HEK293 (cell line): ENCODE measurements around the gene PDIA3.

Experiments used
- GLI4 ChIP-seq: fragments of 450-650 bp; formaldehyde crosslinking; IDR thresholded peaks from 2 replicates; pipeline ENCODE4 v1.5.1; 2016; ENCODE audit warnings: missing biosample characterization, missing genetic modification characterization
- GLIS2 ChIP-seq: fragments of 450-650 bp; formaldehyde crosslinking; IDR thresholded peaks from 2 replicates; pipeline ENCODE4 v1.5.1; 2016; ENCODE audit warnings: missing biosample characterization, missing genetic modification characterization
- IKZF3 ChIP-seq: fragments of 450-650 bp; IDR thresholded peaks from 2 replicates; pipeline ENCODE4 v1.5.0; 2018; ENCODE audit warnings: missing biosample characterization, mild to moderate bottlenecking, missing genetic modification characterization, moderate library complexity
- KLF7 ChIP-seq: fragments of 450-650 bp; formaldehyde crosslinking; IDR thresholded peaks from 2 replicates; pipeline ENCODE4 v1.5.1; 2016; ENCODE audit warnings: missing biosample characterization, missing genetic modification characterization, borderline replicate concordance
- MZF1 ChIP-seq: fragments of 450-650 bp; formaldehyde crosslinking; IDR thresholded peaks from 2 replicates; pipeline ENCODE4 v1.5.1; 2017; ENCODE audit warnings: missing biosample characterization, missing genetic modification characterization, borderline replicate concordance
- SP2 ChIP-seq: fragments of 450-650 bp; formaldehyde crosslinking; IDR thresholded peaks from 2 replicates; pipeline ENCODE4 v1.5.1; 2016; ENCODE audit warnings: missing biosample characterization, missing genetic modification characterization
- TCF7L2 ChIP-seq: IDR thresholded peaks from 2 replicates; pipeline ENCODE4 v1.6.1; 2011; ENCODE audit warnings: low read depth, mild to moderate bottlenecking, inconsistent platforms, low read length, moderate library complexity, borderline replicate concordance
- YY2 ChIP-seq: fragments of 450-650 bp; formaldehyde crosslinking; IDR thresholded peaks from 2 replicates; pipeline ENCODE4 v1.5.1; 2016; ENCODE audit warnings: missing biosample characterization, missing genetic modification characterization
- ZBTB17 ChIP-seq: fragments of 450-650 bp; formaldehyde crosslinking; IDR thresholded peaks from 2 replicates; pipeline ENCODE4 v1.5.1; 2016; ENCODE audit warnings: missing biosample characterization, missing genetic modification characterization
- ZBTB48 ChIP-seq: fragments of 450-650 bp; formaldehyde crosslinking; IDR thresholded peaks from 2 replicates; pipeline ENCODE4 v1.5.1; 2016; ENCODE audit warnings: missing biosample characterization, missing genetic modification characterization
- ZFP3 ChIP-seq: fragments of 450-650 bp; formaldehyde crosslinking; IDR thresholded peaks from 2 replicates; pipeline ENCODE4 v1.5.1; 2016; ENCODE audit warnings: low read depth, missing biosample characterization, missing genetic modification characterization
- ZFP69B ChIP-seq: fragments of 450-650 bp; formaldehyde crosslinking; IDR thresholded peaks from 2 replicates; pipeline ENCODE4 v1.5.1; 2016; ENCODE audit warnings: missing biosample characterization, missing genetic modification characterization
- ZIC2 ChIP-seq: fragments of 450-650 bp; formaldehyde crosslinking; IDR thresholded peaks from 2 replicates; pipeline ENCODE4 v1.5.1; 2016; ENCODE audit warnings: missing biosample characterization, missing genetic modification characterization
- ZNF10 ChIP-seq: fragments of 450-650 bp; formaldehyde crosslinking; IDR thresholded peaks from 2 replicates; pipeline ENCODE4 v1.5.1; 2017; ENCODE audit warnings: missing biosample characterization, missing genetic modification characterization
- ZNF114 ChIP-seq: fragments of 450-650 bp; formaldehyde crosslinking; IDR thresholded peaks from 2 replicates; pipeline ENCODE4 v1.5.0; 2017; ENCODE audit warnings: missing biosample characterization, missing genetic modification characterization
- ZNF146 ChIP-seq: fragments of 450-650 bp; formaldehyde crosslinking; IDR thresholded peaks from 2 replicates; pipeline ENCODE4 v1.5.1; 2016; ENCODE audit warnings: missing biosample characterization, missing genetic modification characterization
- ZNF175 ChIP-seq: fragments of 450-650 bp; formaldehyde crosslinking; IDR thresholded peaks from 2 replicates; pipeline ENCODE4 v1.5.1; 2016; ENCODE audit warnings: missing biosample characterization, missing genetic modification characterization
- ZNF211 ChIP-seq: fragments of 450-650 bp; formaldehyde crosslinking; IDR thresholded peaks from 2 replicates; pipeline ENCODE4 v1.5.1; 2016; ENCODE audit warnings: low read depth, missing biosample characterization, missing genetic modification characterization
- ZNF292 ChIP-seq: fragments of 450-650 bp; formaldehyde crosslinking; IDR thresholded peaks from 2 replicates; pipeline ENCODE4 v1.5.1; 2016; ENCODE audit warnings: low read depth, missing biosample characterization, missing genetic modification characterization, borderline replicate concordance
- ZNF350 ChIP-seq: fragments of 450-650 bp; formaldehyde crosslinking; IDR thresholded peaks from 2 replicates; pipeline ENCODE4 v1.5.0; 2017; ENCODE audit warnings: missing biosample characterization, mild to moderate bottlenecking, missing genetic modification characterization
- ZNF354C ChIP-seq: fragments of 450-650 bp; formaldehyde crosslinking; IDR thresholded peaks from 2 replicates; pipeline ENCODE4 v1.5.1; 2016; ENCODE audit warnings: missing biosample characterization, missing genetic modification characterization, low read depth, borderline replicate concordance
- ZNF404 ChIP-seq: fragments of 450-650 bp; formaldehyde crosslinking; IDR thresholded peaks from 2 replicates; pipeline ENCODE4 v1.5.1; 2017; ENCODE audit warnings: missing biosample characterization, missing genetic modification characterization
- ZNF423 ChIP-seq: fragments of 450-650 bp; formaldehyde crosslinking; IDR thresholded peaks from 2 replicates; pipeline ENCODE4 v1.5.1; 2016; ENCODE audit warnings: missing biosample characterization, missing genetic modification characterization
- ZNF433 ChIP-seq: fragments of 450-650 bp; formaldehyde crosslinking; IDR thresholded peaks from 2 replicates; pipeline ENCODE4 v1.5.1; 2016; ENCODE audit warnings: missing biosample characterization, missing genetic modification characterization, low read depth
- ZNF530 ChIP-seq: fragments of 450-650 bp; formaldehyde crosslinking; IDR thresholded peaks from 2 replicates; pipeline ENCODE4 v1.5.1; 2016; ENCODE audit warnings: low read depth, missing biosample characterization, missing genetic modification characterization
- ZNF571 ChIP-seq: fragments of 450-650 bp; formaldehyde crosslinking; IDR thresholded peaks from 2 replicates; pipeline ENCODE4 v1.5.0; 2017; ENCODE audit warnings: missing biosample characterization, missing genetic modification characterization
- ZNF621 ChIP-seq: fragments of 450-650 bp; formaldehyde crosslinking; IDR thresholded peaks from 2 replicates; pipeline ENCODE4 v1.5.1; 2017; ENCODE audit warnings: missing biosample characterization, missing genetic modification characterization
- ZNF658 ChIP-seq: fragments of 450-650 bp; formaldehyde crosslinking; IDR thresholded peaks from 2 replicates; pipeline ENCODE4; 2016; ENCODE audit warnings: missing biosample characterization, missing genetic modification characterization
- ZXDB ChIP-seq: fragments of 450-650 bp; formaldehyde crosslinking; IDR thresholded peaks from 2 replicates; pipeline ENCODE4 v1.5.1; 2016; ENCODE audit warnings: missing biosample characterization, missing genetic modification characterization
- TF ChIP-seq, protein P1 (sequence below): fragments of 450-650 bp; formaldehyde crosslinking; IDR thresholded peaks from 2 replicates; pipeline ENCODE4 v1.5.1; 2016; ENCODE audit warnings: missing biosample characterization, missing genetic modification characterization
- TF ChIP-seq, protein P2 (sequence below): fragments of 450-650 bp; formaldehyde crosslinking; IDR thresholded peaks from 2 replicates; pipeline ENCODE4 v1.5.1; 2016; ENCODE audit warnings: missing biosample characterization, missing genetic modification characterization, borderline replicate concordance
- TF ChIP-seq, protein P3 (sequence below): fragments of 450-650 bp; formaldehyde crosslinking; IDR thresholded peaks from 2 replicates; pipeline ENCODE4; 2016; ENCODE audit warnings: missing biosample characterization, missing genetic modification characterization
- TF ChIP-seq, protein P4 (sequence below): fragments of 450-650 bp; formaldehyde crosslinking; IDR thresholded peaks from 2 replicates; pipeline ENCODE4 v1.5.1; 2016; ENCODE audit warnings: missing biosample characterization, missing genetic modification characterization
- TF ChIP-seq, protein P5 (sequence below): fragments of 450-650 bp; formaldehyde crosslinking; IDR thresholded peaks from 2 replicates; pipeline ENCODE4 v1.5.1; 2016; ENCODE audit warnings: missing biosample characterization, missing genetic modification characterization

The PDIA3 gene

DNA sequence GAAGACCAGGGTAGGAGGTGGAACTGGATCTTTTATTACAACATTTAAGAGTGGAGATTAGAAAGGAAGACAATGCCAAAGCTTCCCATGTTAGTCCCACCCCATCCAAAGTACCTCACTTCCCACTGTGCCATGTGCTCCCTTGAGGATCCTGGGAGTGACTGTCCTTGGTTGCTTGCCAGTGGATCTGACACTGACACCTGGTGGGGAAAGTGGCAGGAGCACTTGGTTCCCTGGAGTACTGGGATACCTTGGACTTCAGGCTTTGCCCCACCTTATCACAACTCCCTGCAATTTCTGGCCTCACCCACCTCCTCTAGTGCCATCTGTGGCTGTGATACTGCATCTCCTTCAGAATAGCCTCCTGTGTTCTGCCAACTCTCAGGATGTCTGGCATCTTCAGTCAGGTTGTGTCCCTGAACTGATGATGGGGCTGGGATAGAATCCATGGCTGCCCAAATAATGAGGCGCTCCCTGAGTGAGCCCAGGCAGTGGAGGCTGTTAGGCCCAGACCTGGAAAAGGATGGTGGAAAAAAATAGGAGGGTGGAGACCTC, 29.2 kb downstream of the PDIA3 start (continued):
- TF ChIP-seq, protein P1, sequence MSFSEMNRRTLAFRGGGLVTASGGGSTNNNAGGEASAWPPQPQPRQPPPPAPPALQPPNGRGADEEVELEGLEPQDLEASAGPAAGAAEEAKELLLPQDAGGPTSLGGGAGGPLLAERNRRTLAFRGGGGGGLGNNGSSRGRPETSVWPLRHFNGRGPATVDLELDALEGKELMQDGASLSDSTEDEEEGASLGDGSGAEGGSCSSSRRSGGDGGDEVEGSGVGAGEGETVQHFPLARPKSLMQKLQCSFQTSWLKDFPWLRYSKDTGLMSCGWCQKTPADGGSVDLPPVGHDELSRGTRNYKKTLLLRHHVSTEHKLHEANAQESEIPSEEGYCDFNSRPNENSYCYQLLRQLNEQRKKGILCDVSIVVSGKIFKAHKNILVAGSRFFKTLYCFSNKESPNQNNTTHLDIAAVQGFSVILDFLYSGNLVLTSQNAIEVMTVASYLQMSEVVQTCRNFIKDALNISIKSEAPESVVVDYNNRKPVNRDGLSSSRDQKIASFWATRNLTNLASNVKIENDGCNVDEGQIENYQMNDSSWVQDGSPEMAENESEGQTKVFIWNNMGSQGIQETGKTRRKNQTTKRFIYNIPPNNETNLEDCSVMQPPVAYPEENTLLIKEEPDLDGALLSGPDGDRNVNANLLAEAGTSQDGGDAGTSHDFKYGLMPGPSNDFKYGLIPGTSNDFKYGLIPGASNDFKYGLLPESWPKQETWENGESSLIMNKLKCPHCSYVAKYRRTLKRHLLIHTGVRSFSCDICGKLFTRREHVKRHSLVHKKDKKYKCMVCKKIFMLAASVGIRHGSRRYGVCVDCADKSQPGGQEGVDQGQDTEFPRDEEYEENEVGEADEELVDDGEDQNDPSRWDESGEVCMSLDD (tag by site-specific recombination): no peak
- TF ChIP-seq ZNF350 (tag by site-specific recombination): no peak
- TF ChIP-seq, protein P2, sequence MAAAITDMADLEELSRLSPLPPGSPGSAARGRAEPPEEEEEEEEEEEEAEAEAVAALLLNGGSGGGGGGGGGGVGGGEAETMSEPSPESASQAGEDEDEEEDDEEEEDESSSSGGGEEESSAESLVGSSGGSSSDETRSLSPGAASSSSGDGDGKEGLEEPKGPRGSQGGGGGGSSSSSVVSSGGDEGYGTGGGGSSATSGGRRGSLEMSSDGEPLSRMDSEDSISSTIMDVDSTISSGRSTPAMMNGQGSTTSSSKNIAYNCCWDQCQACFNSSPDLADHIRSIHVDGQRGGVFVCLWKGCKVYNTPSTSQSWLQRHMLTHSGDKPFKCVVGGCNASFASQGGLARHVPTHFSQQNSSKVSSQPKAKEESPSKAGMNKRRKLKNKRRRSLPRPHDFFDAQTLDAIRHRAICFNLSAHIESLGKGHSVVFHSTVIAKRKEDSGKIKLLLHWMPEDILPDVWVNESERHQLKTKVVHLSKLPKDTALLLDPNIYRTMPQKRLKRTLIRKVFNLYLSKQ (tag by site-specific recombination): no peak
- no peak for TF ChIP-seq ZFP69B (tag by site-specific recombination)
- TF ChIP-seq ZBTB17: peak; percentile 61
- TF ChIP-seq ZBTB48 (tag by site-specific recombination): peak; percentile 47
- 0 out of 2 replicates have a peak, but pooled peaks have one; percentile 4 for TF ChIP-seq ZXDB (tag by site-specific recombination)
- TF ChIP-seq, protein P3, sequence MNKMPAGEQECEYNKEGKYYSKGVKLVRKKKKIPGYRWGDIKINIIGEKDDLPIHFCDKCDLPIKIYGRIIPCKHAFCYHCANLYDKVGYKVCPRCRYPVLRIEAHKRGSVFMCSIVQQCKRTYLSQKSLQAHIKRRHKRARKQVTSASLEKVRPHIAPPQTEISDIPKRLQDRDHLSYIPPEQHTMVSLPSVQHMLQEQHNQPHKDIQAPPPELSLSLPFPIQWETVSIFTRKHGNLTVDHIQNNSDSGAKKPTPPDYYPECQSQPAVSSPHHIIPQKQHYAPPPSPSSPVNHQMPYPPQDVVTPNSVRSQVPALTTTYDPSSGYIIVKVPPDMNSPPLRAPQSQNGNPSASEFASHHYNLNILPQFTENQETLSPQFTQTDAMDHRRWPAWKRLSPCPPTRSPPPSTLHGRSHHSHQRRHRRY (tag by site-specific recombination): no peak
- TF ChIP-seq ZNF658 (tag by site-specific recombination): no peak
- TF ChIP-seq ZNF404: no peak
- TF ChIP-seq ZNF114 (tag by site-specific recombination): no peak
- no peak for TF ChIP-seq ZNF146 (tag by site-specific recombination)
- TF ChIP-seq GLIS2 (tag by site-specific recombination): no peak
- no peak for TF ChIP-seq ZNF433
- no peak for TF ChIP-seq ZNF292 (tag by site-specific recombination)
- TF ChIP-seq YY2 (tag by site-specific recombination): no peak
- no peak for TF ChIP-seq ZNF211 (tag by site-specific recombination)
- TF ChIP-seq, protein P4, sequence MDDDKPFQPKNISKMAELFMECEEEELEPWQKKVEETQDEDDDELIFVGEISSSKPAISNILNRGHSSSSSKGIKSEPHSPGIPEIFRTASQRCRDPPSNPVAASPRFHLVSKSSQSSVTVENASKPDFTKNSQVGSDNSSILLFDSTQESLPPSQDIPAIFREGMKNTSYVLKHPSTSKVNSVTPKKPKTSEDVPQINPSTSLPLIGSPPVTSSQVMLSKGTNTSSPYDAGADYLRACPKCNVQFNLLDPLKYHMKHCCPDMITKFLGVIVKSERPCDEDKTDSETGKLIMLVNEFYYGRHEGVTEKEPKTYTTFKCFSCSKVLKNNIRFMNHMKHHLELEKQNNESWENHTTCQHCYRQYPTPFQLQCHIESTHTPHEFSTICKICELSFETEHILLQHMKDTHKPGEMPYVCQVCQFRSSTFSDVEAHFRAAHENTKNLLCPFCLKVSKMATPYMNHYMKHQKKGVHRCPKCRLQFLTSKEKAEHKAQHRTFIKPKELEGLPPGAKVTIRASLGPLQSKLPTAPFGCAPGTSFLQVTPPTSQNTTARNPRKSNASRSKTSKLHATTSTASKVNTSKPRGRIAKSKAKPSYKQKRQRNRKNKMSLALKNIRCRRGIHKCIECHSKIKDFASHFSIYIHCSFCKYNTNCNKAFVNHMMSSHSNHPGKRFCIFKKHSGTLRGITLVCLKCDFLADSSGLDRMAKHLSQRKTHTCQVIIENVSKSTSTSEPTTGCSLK (tag by site-specific recombination): no peak
- no peak for TF ChIP-seq ZNF10 (tag by site-specific recombination)
- TF ChIP-seq ZNF175 (tag by site-specific recombination): no peak
- TF ChIP-seq SP2 (tag by site-specific recombination): peak; percentile 33
- TF ChIP-seq ZNF423 (tag by site-specific recombination): 0 out of 2 replicates have a peak, but pooled peaks have one; percentile 45
- TF ChIP-seq ZNF621 (tag by site-specific recombination): no peak
- TF ChIP-seq ZFP3 (tag by site-specific recombination): no peak
- TF ChIP-seq TCF7L2: no peak
- no peak for TF ChIP-seq ZNF571 (tag by site-specific recombination)
- peak; percentile 67 for TF ChIP-seq IKZF3
- TF ChIP-seq ZIC2: 0 out of 2 replicates have a peak, but pooled peaks have one; percentile 55
- no peak for TF ChIP-seq MZF1
- TF ChIP-seq, protein P5, sequence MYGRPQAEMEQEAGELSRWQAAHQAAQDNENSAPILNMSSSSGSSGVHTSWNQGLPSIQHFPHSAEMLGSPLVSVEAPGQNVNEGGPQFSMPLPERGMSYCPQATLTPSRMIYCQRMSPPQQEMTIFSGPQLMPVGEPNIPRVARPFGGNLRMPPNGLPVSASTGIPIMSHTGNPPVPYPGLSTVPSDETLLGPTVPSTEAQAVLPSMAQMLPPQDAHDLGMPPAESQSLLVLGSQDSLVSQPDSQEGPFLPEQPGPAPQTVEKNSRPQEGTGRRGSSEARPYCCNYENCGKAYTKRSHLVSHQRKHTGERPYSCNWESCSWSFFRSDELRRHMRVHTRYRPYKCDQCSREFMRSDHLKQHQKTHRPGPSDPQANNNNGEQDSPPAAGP (tag by site-specific recombination): 0 out of 2 replicates have a peak, but pooled peaks have one; percentile 16
- TF ChIP-seq GLI4 (tag by site-specific recombination): no peak
- 0 out of 2 replicates have a peak, but pooled peaks have one; percentile 13 for TF ChIP-seq KLF7
- TF ChIP-seq ZNF530 (tag by site-specific recombination): no peak
- TF ChIP-seq ZNF354C (tag by site-specific recombination): no peak
